ENCODE data around the gene ZNF208. TPM values are rescaled to one million over a fixed set of nuclear protein-coding genes. Genes with fewer than 3 reads are reported as not detected.
"Not testable (repeated sequence)": the region's sequence is repeated elsewhere in the genome, so short reads cannot be mapped to it uniquely, and the experiment has no call there.

The ZNF208 gene
- not detected in 2 replicates for total RNA-seq (2016; rRNA removed; fragmentation: Illumina TruSeq; extraction: Trizol)
- not detected in 2 replicates for total RNA-seq (2016; cell fraction: cytosol; rRNA removed; fragmentation: Illumina TruSeq; extraction: Trizol; ENCODE audit: low read depth)
- total RNA-seq (2016; cell fraction: insoluble cytoplasmic fraction; rRNA removed; fragmentation: Illumina TruSeq; extraction: Trizol): not detected in 2 replicates
- total RNA-seq (2016; cell fraction: membrane; rRNA removed; fragmentation: Illumina TruSeq; extraction: Trizol): not detected in 2 replicates
- not detected in 2 replicates for total RNA-seq (2016; cell fraction: nucleus; rRNA removed; fragmentation: Illumina TruSeq; extraction: Trizol)
- not detected in 2 replicates for polyA plus RNA-seq (2011; rRNA removed)
- polyA plus RNA-seq (2011; cell fraction: cytosol; rRNA removed): not detected in 2 replicates
- polyA plus RNA-seq (2011; cell fraction: nucleus; rRNA removed): not detected in 2 replicates
- polyA plus RNA-seq (2012): not detected in 2 replicates
- polyA plus RNA-seq (2016; cell fraction: cytosol; fragmentation: Illumina TruSeq; extraction: Trizol; ENCODE audit: low read depth): not detected in 2 replicates
- polyA plus RNA-seq (2016; cell fraction: insoluble cytoplasmic fraction; fragmentation: Illumina TruSeq; extraction: Trizol; ENCODE audit: low read depth): not detected in 2 replicates
- polyA plus RNA-seq (2016; cell fraction: membrane; fragmentation: Illumina TruSeq; extraction: Trizol; ENCODE audit: low read depth): not detected in 2 replicates
- polyA plus RNA-seq (2016; cell fraction: nucleus; fragmentation: Illumina TruSeq; extraction: Trizol; ENCODE audit: insufficient read depth, low read depth): not detected in 2 replicates
- polyA minus RNA-seq (2011; rRNA and poly(A)+ RNA removed; ENCODE audit: low replicate concordance): not detected in 2 replicates
- not detected in 2 replicates for polyA minus RNA-seq (2011; cell fraction: cytosol; rRNA and poly(A)+ RNA removed)
- polyA minus RNA-seq (2011; cell fraction: nucleus; rRNA and poly(A)+ RNA removed): not detected in 2 replicates
- Bru-seq, nascent RNA: not detected
- BruChase-seq, experiment 1, labeled RNA remaining after a 6-hour chase: not detected
- BruChase-seq, experiment 2, labeled RNA remaining after a 2-hour chase: percentile 2 among the genes with signal in this experiment
- long read RNA-seq, experiment 1: 0 reads
- long read RNA-seq, experiment 2: 0 reads

DNA sequence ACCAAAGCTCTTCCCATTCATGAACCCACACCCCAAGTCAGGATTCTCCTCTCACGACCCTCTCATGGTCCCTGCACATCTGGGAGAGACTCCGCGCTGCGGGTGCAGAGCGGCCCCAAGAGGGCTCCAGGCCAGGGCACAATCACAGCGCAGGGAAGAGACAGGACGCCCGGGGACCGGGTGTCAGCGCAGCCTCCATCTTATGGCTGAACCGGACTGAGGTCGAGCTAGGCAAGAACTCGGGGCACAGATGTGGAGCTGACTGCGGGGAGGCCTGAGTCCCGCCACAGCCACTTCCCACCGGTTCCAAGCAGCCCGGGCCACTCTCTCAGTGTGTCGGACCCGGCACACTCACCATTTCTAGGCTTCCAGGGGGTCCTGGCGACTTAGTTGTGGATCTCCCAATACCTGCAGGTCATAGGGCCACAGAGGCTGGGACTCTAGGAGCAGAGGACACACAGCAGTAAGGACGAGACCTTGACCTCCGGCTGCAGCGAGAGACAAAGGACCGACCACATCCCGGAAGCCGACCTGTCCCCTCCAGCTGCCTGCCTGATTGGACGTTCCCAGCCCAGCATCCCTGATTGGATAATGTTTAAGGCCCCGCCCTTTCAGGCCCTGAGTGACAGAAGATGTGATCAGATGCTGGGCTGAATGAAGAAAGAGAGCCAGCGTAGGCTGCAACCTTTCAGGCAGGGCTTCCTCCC lies at the start of gene ZNF208:
TSS of gene ZNF208 (minus strand) at position 507 of the 707 bp plus-strand sequence. CDS start at position 358, 149 bp downstream.
- not testable (repeated sequence) for FAIRE-seq, ATAC-seq
- 48% methylated on average over 5 of the region's 29 CpGs for WGBS (ENCODE audit: low lambda C conversion rate)

DNA sequence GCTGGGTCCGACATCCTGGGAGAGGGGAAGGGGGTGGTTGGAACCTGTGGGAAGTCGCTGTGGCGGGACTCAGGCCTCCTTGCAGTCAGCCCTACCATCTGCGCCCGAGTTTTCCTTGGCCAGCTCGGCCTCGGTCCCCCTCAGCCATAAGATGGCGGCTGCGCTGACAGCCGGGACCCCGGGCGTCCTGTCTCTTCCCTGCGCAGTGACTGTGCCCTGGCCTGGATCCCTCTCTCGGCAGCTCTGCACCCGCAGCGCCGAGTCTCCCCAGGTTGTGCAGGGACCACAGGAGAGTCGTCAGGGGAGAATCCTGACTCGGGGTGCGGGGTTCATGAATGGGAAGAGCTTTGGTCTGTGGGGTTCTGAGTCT lies 41.9 kb upstream of the ZNF208 start:
- Histone ChIP-seq H3K27me3 (ENCODE audit: control insufficient read depth in 1 of 2, insufficient read depth in 2 of 2, low read length in 2 of 2) (no peaks in the 10 kb centered on the region), H3K9ac (ENCODE audit: insufficient read depth, low read depth, low read length) (no peak overlapping the region), H4K20me1 (ENCODE audit: insufficient read depth, low read length) (no peaks in the 10 kb centered on the region), H3K9me3 (ENCODE audit: low read length) (peaks cover 74% of the 10 kb centered on the region), H3K27ac (ENCODE audit: extremely low read length, insufficient read depth, low read length) (no peak overlapping the region), H3K4me1 (ENCODE audit: insufficient read depth, low read length) (no peaks in the 10 kb centered on the region), H3K4me2 (ENCODE audit: low read depth, low read length) (no peak overlapping the region; the same call in 1 of the 2 replicates), H3K4me3 (replicated peaks in 1 of 3; ENCODE audit: insufficient read depth in 1 of 3, low read depth in 2 of 3, low read length in 3 of 3) (peak overlapping the region in 1 of 3 experiments; percentile 38; a peak in 3 of 6 replicates), H3K36me3 (replicated peaks in 1 of 2; ENCODE audit: control insufficient read depth in 1 of 2, insufficient read depth in 2 of 2, low read length in 2 of 2) (no peaks in the 10 kb centered on the region), H3K79me2 (ENCODE audit: insufficient read depth, low read length) (no peaks in the 10 kb centered on the region), H2AFZ (ENCODE audit: low read length) (no peak overlapping the region)
- intact Hi-C loops (cut with micrococcal nuclease; ENCODE audit: unreplicated experiment) (no loop called here), in situ Hi-C loops (cut with HindIII; ENCODE audit: extremely low pct_ligation_motif_present, low pct_unique_long_range_greater_than_20kb) (no loop called here)
- DNase-seq (ENCODE audit: low spot score) (no peak), ATAC-seq (peak; percentile 42; the same call in 2 of the 3 replicates), FAIRE-seq (no peak)
- POLR2A ChIA-PET: no interaction called here
- WGBS (ENCODE audit: low lambda C conversion rate): 39% methylated on average over 9 of the region's 20 CpGs
- BruUV-seq (replicated peaks): no TSS peak
- CTCF ChIA-PET (ENCODE audit: low intra/inter-chr PET ratio, low total read pairs): no interaction called here
- TF ChIP-seq AHR (CRISPR knock-in tag; IDR thresholded peaks at IDR 0.05) (no peak), SP1 (IDR thresholded peaks at IDR 0.05) (no peak), SP1 (CRISPR knock-in tag; IDR thresholded peaks at IDR 0.05) (no peak), ELF1 (CRISPR knock-in tag; IDR thresholded peaks at IDR 0.05) (no peak), ZNF781 (CRISPR knock-in tag; IDR thresholded peaks at IDR 0.05; ENCODE audit: borderline replicate concordance, not compliant biosample characterization) (no peak)
- TF ChIP-seq, protein P1, sequence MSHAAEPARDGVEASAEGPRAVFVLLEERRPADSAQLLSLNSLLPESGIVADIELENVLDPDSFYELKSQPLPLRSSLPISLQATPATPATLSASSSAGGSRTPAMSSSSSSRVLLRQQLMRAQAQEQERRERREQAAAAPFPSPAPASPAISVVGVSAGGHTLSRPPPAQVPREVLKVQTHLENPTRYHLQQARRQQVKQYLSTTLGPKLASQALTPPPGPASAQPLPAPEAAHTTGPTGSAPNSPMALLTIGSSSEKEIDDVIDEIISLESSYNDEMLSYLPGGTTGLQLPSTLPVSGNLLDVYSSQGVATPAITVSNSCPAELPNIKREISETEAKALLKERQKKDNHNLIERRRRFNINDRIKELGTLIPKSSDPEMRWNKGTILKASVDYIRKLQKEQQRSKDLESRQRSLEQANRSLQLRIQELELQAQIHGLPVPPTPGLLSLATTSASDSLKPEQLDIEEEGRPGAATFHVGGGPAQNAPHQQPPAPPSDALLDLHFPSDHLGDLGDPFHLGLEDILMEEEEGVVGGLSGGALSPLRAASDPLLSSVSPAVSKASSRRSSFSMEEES (CRISPR knock-in tag; IDR thresholded peaks at IDR 0.05): no peak

More for the DNA sequence above, at the start of gene ZNF208:
- H2AFZ ChIP-seq (ENCODE audit: low read length); BruUV-seq (replicated peaks); in situ Hi-C loops (cut with HindIII; ENCODE audit: extremely low pct_ligation_motif_present, low pct_unique_long_range_greater_than_20kb); H3K9ac ChIP-seq (ENCODE audit: insufficient read depth, low read depth, low read length); H3K4me2 ChIP-seq (ENCODE audit: low read depth, low read length); H3K4me3 ChIP-seq (replicated peaks in 1 of 3; ENCODE audit: insufficient read depth in 1 of 3, low read depth in 2 of 3, low read length in 3 of 3); H3K36me3 ChIP-seq (replicated peaks in 1 of 2; ENCODE audit: control insufficient read depth in 1 of 2, insufficient read depth in 2 of 2, low read length in 2 of 2); CTCF ChIA-PET (ENCODE audit: low intra/inter-chr PET ratio, low total read pairs); H3K27me3 ChIP-seq (ENCODE audit: control insufficient read depth in 1 of 2, insufficient read depth in 2 of 2, low read length in 2 of 2); H4K20me1 ChIP-seq (ENCODE audit: insufficient read depth, low read length); intact Hi-C loops (cut with micrococcal nuclease; ENCODE audit: unreplicated experiment); H3K27ac ChIP-seq (ENCODE audit: extremely low read length, insufficient read depth, low read length); POLR2A ChIA-PET; DNase-seq (ENCODE audit: low spot score); H3K4me1 ChIP-seq (ENCODE audit: insufficient read depth, low read length); H3K79me2 ChIP-seq (ENCODE audit: insufficient read depth, low read length): not testable (repeated sequence)
- H3K9me3 ChIP-seq (ENCODE audit: low read length): peaks cover 76% of the 10 kb centered on the region

Data from HepG2 (cell line).